ELF-1 (cell line): Measurements from ENCODE around the gene LTC4S.

Experiments
- DNase-seq: peaks from one replicate; pipeline ENCODE4 v3.0.0-alpha.2; 2016; ENCODE audit warnings: low read depth, low spot score

The LTC4S gene

GRCh38 chr5:179795049-179795862 is 1.5 kb downstream of the LTC4S start:
- peak; percentile 67 for DNase-seq

- peak; percentile 80 for DNase-seq
Measured at GRCh38 chr5:179795863-179796833, 2.4 kb downstream of the LTC4S start.

DNA sequence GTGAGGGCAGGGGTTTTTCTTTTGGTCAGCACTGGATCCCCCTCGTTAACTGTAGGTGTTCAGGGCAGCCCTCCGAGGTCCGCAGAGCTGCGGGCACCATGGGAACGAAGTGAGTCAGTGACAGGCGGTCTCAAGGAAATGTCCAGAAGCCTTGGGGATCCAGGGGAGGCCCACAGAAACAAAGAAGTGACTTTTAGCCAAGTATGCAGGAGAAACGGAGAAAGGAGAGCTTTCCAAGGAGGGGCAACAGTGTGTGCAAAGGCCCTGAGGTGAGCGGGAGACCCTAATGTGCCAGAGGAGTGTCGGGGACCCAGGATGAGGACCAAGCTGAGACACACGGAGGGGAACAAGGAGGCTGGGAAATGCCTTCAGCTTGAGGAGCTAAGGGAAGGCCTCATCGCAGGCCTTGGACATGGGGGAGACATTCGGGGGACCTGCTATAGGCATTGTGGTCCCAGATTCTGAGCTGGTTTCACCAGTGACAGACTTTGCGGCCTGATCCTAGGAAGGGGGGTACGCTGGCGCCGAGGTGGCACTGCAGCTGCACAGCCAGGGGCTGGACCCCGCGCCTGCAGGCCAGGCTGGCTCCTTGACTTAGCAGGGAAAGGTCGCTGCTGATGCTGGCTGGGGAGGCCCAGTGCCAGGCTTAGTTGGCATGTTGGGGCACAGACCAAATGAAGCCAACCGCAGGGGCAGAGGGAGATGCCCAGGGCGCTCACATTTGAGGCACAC is 3.3 kb downstream of the LTC4S start:
- DNase-seq: no peak

GRCh38 chr5:179797741-179798140 is 4.0 kb downstream of the LTC4S start:
- no peak for DNase-seq

GRCh38 chr5:179798144-179798770 is 4.5 kb downstream of the LTC4S start:
- DNase-seq: no peak

GRCh38 chr5:179798771-179799643 is 5.2 kb downstream of the LTC4S start:
- no peak for DNase-seq

GRCh38 chr5:179799644-179799973 is 5.8 kb downstream of the LTC4S start:
- no peak for DNase-seq

- DNase-seq: no peak
Measured at GRCh38 chr5:179800071-179800695, 6.4 kb downstream of the LTC4S start.

DNA sequence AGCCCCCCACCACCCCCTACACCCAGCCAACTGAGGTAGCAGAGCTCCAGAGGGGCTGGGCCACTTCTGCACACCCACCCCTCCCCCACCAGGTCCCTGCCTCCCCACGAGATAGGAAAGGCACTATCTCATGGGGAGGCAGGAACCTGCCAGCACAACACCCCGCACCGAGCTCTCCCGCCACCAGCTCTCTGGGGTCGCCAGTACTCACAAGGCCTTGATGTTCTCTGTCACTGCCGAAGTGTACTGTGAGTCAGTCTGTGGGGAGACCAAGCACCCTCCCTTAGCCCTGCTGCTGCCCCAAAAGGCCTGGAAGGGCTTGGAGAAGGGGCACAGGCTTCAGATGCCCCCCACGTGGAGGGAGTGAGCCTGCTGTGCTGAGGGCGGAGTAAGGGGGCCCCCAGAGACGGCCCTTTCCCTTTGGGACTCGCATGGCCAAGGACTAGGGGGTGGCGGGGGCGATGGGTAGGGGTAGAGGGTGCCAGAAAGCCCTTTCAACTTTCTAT is 7.0 kb downstream of the LTC4S start:
- no peak for DNase-seq

DNA sequence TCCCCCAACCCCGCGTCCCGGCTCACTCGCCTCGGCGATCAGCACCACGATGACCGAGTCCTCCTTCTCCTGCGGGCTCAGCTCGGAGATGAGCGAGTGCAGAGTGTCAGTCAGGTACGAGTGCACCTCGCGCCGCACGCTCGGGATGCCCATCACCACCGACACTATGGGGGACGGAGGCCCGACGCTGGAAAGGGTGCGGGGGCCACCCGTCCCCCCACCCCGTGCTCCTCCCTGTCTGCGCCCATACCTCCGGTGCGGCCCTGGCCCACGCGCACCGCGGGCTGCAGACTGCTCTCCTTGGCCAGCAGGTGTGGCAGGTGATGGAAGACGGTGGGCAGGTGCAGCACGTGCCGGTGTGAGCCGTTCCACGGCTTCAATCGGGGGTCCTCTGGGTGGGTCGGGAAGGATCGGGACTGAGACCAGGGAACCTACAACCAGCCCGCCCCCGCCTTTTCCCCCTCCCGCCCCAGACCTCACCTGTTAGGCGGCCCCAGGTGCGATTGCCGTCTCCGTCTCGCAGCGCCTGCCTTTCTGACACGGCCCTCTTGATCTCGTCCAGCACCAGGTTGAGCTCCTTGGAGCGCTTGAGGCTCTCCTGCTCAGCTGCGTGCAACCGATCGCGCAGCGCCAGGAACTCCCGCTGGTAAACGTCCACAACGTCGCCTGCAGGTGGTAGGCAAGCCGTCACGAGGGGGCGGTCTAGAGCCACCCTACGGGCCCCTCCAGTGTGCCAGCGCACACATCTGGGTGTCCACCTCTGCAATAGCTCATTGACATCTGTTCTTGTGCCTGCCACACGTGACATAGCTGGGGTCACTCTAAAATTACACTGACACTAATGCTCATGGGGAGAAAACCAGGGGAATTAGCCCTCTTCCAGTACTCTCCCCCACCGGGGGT is 7.8 kb downstream of the LTC4S start:
- DNase-seq: peak; percentile 88

DNA sequence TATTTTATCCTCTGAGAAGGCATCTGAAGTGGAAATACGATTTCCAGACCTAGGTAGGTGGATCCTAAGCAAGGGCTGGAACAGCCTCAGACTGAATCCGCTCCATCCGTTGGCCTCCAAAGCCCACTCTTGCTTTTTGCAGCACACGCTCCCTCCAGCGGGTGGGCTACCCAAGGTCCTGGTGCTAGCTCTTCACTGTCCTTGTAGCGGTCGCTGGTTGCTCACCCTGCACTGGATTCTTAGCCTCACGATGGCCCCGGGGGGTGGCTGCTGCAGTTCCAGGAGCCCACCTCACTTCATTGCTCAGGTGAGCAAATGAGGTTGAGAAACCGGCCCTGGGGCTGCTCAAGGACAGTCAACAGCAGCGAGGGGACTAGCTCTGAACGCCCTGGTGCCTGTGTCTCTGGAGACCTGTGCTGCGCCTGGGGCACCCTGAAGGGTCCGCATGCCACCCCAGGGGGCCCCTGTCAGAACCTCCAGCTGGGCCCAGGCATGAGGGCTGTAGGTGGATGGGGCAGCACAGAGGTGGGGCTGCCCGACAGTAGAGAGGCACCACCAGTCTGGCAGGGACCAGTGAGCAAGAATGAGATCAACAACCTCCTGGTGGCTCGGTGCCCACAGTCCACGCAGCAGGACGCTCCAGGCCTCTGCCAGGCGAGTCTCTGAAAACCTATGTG is 8.6 kb downstream of the LTC4S start:
- peak; percentile 50 for DNase-seq

DNA sequence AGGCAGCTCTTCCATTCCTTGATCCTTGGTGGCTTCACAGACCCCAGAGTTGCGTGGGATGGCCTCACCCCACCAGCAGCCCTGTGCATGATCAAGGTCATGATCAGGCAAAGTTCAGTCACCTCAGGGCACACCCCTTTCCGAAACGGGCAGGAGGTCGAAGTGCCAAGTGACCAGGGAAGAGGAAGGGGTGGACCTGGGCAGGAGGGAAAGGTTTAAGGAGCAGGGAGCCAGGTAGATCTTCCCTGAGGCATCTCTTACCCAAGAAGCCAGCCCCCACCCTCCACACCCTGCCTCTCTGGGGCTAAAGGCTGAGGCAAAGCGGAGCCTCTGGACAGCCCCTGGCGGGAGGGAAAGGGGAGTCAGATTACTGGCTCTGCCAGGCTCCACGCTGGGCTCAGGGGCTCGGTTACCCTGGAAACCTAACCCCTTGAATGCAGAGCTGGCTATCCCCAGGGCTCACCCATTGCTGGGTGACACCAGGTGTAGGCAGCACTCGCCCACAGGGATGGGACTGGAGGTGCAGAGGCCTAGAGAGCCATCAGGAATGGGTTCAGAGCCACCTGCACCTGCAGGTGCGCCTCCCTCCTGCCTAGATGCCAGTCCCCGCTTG is 9.3 kb downstream of the LTC4S start:
- DNase-seq: no peak

DNA sequence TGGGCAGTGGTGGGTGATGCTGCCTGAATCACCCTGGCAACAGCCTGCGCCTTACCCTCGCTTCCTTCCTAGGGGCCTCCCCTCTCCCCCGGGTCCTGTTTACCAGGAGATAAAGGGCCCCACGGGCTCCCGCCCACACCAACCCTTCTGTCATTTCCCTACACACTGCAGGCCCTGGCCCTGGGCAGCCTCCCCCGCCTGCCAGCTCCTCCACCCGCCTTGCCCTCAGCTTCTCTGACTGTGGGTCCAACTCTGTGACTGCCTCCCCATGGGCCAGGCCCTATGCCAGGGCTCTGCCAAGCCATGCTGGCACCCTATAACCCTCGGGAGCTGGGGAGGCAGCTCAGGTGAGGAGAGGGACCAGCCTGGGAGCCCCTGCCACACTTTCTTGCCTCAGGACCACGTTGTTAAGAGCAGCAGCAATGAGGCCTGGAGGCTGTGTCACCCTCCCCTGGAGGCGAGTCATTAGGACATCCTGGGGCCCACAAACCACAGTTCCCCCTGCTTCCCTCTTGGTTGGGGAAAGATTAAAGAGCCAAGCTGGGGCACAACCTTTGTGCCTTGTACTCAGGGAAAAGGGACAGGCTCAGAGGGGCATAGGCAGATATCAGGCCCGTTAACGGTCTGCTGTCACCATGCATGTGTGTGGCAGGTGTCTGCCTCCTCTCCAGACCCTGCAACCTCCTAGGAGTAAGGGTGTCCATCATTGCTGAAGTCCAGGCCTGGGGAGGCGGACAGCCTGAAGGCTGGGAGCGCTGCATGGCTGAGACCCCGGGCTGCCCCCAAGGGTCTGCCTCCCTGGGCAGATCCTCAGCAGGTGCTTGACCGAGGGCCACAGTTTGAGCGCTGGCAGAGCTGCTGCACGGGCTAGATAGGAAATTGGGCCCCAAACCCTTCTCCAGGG is 10.1 kb downstream of the LTC4S start:
- DNase-seq: no peak

GRCh38 chr5:179804555-179804947 is 10.8 kb downstream of the LTC4S start:
- no peak for DNase-seq

- no peak for DNase-seq
Measured at GRCh38 chr5:179805070-179805528, 11.3 kb downstream of the LTC4S start.

DNA sequence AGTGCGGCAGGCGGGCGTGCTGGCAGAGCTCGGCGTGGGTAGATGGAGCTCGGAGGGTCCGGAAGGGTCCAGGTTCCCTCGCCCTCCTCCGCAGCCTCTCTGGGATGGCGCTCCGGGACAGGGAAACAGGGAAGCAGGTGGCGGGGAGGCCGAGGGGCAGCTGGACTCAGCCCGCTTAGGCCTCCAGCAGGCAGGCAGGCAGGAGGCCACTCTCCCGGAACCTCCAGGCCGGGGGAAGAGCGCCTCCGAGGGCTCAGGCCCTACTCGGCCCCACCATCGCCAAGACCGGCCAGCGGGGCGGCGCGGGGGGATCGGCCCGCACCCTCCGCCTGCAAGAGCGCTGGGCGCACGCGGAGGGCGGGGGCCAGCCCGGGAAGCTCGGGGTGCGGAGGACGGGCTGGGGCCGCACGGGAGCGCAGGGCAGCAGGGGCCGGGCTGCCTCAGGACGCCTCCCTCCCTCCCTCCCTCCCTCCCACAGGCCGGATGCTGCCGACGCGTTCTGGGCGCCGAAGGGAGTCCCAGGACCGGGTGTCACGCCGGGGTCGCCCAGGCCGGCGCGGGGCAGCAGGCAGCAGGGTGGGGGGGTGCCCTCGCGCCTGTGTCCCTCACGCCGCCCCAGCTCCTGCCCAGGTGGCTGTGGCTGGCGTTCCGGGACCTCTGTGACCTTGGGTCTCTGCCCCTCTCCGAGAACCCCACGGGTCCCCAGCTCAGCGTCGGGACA is 11.9 kb downstream of the LTC4S start:
- DNase-seq: peak; percentile 44
